ENCODE data around the gene NTHL1. TPM values are rescaled to one million over a fixed set of nuclear protein-coding genes. Genes with fewer than 3 reads are reported as not detected.

Gene NTHL1
- total and polyA plus RNA-seq, 2 donors (not counting 1 experiment from before 2014, with no cell fraction given) = 8.4 to 44.4 TPM

DNA sequence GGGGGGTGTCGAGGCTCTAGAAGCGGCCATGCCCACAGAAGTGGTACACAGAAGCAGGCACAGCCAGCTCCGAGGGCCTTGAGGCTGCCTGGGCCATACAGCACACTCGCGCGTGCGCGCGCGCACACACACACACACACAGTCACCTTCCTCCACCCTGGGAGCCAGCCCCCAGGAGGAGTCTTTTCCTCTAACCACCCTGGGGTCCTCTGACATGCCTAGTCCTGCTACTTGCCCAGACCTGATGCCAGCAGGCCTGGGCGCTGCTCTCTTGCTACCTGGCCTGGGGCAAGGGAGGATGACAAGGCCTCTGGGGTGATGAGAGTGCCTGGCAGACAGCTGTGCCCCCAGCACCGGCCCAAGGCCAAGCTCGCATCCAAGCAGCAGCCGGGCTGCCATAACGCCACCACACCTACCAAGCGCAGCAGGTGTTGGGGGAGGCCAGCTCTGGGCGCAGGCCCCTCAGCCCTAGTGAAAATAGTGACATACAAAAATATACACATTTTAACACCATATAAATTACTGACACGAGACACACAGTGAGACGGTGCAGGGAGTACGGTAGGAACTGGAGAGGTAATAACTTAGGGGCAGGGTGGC is 41.2 kb upstream of the NTHL1 start:
- Histone ChIP-seq H3K9ac (ENCODE audit: insufficient read depth, low read length) (no peak overlapping the region), H3K36me3 (ENCODE audit: control insufficient read depth, insufficient read depth, low read length) (peaks cover 85% of the 10 kb centered on the region), H3K27me3 (ENCODE audit: control insufficient read depth, insufficient read depth, low read length) (no peaks in the 10 kb centered on the region)

DNA sequence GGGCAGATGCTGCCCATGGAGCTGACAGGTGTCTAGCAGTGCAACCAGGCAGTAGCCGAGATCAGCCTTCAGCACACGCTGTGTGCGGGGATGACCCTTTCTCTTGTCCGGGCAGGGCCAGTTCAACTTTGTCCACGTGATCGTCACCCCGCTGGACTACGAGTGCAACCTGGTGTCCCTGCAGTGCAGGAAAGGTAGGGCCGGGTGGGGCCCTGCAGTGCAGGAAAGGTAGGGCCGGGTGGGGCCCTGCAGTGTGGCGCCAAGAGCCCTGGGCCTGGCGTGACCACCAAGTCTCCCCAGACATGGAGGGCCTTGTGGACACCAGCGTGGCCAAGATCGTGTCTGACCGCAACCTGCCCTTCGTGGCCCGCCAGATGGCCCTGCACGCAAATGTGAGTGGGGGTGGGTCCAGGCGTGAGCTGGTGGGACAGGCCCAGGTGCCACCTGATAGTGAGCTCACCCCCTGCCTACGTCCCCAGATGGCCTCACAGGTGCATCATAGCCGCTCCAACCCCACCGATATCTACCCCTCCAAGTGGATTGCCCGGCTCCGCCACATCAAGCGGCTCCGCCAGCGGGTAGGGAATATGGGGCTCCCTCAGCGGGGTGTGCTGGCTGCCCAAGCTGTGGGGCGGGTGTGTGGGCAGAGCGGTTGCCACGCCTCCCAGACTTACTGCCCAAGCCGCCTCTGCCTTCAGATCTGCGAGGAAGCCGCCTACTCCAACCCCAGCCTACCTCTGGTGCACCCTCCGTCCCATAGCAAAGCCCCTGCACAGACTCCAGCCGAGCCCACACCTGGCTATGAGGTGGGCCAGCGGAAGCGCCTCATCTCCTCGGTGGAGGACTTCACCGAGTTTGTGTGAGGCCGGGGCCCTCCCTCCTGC is 40.4 kb upstream of the NTHL1 start:
- no peak overlapping the region for H3K4me3 ChIP-seq (replicated peaks in 1 of 4; ENCODE audit: control extremely low read depth in 1 of 4, insufficient read depth in 1 of 4, low read depth in 3 of 4, low read length in 4 of 4)
- H3K9me3 ChIP-seq (ENCODE audit: control insufficient read depth, insufficient read depth, low read depth, low read length) = no peaks in the 10 kb centered on the region
- H2AFZ ChIP-seq (ENCODE audit: low read length) = no peak overlapping the region
- H3K36me3 ChIP-seq (ENCODE audit: control insufficient read depth, insufficient read depth, low read length) = peaks cover 86% of the 10 kb centered on the region
- no peaks in the 10 kb centered on the region for H3K79me2 ChIP-seq (ENCODE audit: control insufficient read depth, insufficient read depth, low read length)
- peaks cover 1% of the 10 kb centered on the region for H3K4me1 ChIP-seq (ENCODE audit: control insufficient read depth, extremely low read depth, insufficient read depth, low read length)
- no peak for DNase-seq (ENCODE audit: low read depth in 2 of 2)
- H3K4me2 ChIP-seq (ENCODE audit: extremely low read depth, insufficient read depth, low read length) = no peak overlapping the region
- TF ChIP-seq, protein P1, sequence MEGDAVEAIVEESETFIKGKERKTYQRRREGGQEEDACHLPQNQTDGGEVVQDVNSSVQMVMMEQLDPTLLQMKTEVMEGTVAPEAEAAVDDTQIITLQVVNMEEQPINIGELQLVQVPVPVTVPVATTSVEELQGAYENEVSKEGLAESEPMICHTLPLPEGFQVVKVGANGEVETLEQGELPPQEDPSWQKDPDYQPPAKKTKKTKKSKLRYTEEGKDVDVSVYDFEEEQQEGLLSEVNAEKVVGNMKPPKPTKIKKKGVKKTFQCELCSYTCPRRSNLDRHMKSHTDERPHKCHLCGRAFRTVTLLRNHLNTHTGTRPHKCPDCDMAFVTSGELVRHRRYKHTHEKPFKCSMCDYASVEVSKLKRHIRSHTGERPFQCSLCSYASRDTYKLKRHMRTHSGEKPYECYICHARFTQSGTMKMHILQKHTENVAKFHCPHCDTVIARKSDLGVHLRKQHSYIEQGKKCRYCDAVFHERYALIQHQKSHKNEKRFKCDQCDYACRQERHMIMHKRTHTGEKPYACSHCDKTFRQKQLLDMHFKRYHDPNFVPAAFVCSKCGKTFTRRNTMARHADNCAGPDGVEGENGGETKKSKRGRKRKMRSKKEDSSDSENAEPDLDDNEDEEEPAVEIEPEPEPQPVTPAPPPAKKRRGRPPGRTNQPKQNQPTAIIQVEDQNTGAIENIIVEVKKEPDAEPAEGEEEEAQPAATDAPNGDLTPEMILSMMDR (conservative IDR thresholded peaks at IDR 0.05 in 1 of 2, IDR thresholded peaks at IDR 0.05 in 1 of 2; ENCODE audit: low read depth in 1 of 2, low read length in 2 of 2) = no peak
- no peak for TF ChIP-seq EZH2 (IDR thresholded peaks at IDR 0.05; ENCODE audit: low read length, missing control alignments)
- no peaks in the 10 kb centered on the region for H4K20me1 ChIP-seq (ENCODE audit: control insufficient read depth, extremely low read depth, insufficient read depth, low read length)
- H3K27ac ChIP-seq (ENCODE audit: insufficient read depth, low read length) = no peak overlapping the region
- H3K27me3 ChIP-seq (ENCODE audit: control insufficient read depth, insufficient read depth, low read length) = no peaks in the 10 kb centered on the region
- H3K9ac ChIP-seq (ENCODE audit: insufficient read depth, low read length) = no peak overlapping the region

More for the DNA sequence above, 41.2 kb upstream of the NTHL1 start:
- no peak for DNase-seq (ENCODE audit: low read depth in 2 of 2)
- H3K4me1 ChIP-seq (ENCODE audit: control insufficient read depth, extremely low read depth, insufficient read depth, low read length) = no peaks in the 10 kb centered on the region
- H4K20me1 ChIP-seq (ENCODE audit: control insufficient read depth, extremely low read depth, insufficient read depth, low read length) = no peaks in the 10 kb centered on the region
- H3K27ac ChIP-seq (ENCODE audit: insufficient read depth, low read length) = no peak overlapping the region
- no peak for TF ChIP-seq EZH2 (IDR thresholded peaks at IDR 0.05; ENCODE audit: low read length, missing control alignments)
- TF ChIP-seq, protein P1 (conservative IDR thresholded peaks at IDR 0.05 in 1 of 2, IDR thresholded peaks at IDR 0.05 in 1 of 2; ENCODE audit: low read depth in 1 of 2, low read length in 2 of 2) = no peak
- H2AFZ ChIP-seq (ENCODE audit: low read length) = no peak overlapping the region
- H3K4me3 ChIP-seq (replicated peaks in 1 of 4; ENCODE audit: control extremely low read depth in 1 of 4, insufficient read depth in 1 of 4, low read depth in 3 of 4, low read length in 4 of 4) = no peak overlapping the region
- H3K9me3 ChIP-seq (ENCODE audit: control insufficient read depth, insufficient read depth, low read depth, low read length) = no peaks in the 10 kb centered on the region
- no peaks in the 10 kb centered on the region for H3K79me2 ChIP-seq (ENCODE audit: control insufficient read depth, insufficient read depth, low read length)
- H3K4me2 ChIP-seq (ENCODE audit: extremely low read depth, insufficient read depth, low read length) = no peak overlapping the region
